Cerebellar nuclear complex (tissue), 1 donor: ENCODE results near the gene DNAJB4.
"Not testable (repeated sequence)": the region's sequence is repeated elsewhere in the genome, so short reads cannot be mapped to it uniquely, and the experiment has no call there.

Experiments
- DNase-seq, 2 experiments: peaks; one replicate each; lab custom pipeline; 2025; lab: John Stamatoyannopoulos, UW

Gene DNAJB4

GRCh38 chr1:78064886-78065285 lies 60.1 kb downstream of the DNAJB4 start:
- DNase-seq, result not testable (repeated sequence)
